Nephron progenitor cell (in vitro differentiated cells): ENCODE results near the gene ZNF143.
A peak's percentile ranks its signal among the peaks of the same experiment; 100 is the strongest.
"Not testable (repeated sequence)": the region's sequence is repeated elsewhere in the genome, so short reads cannot be mapped to it uniquely, and the experiment has no call there.

Experiments used
- DNase-seq: peaks from one replicate; pipeline ENCODE4 v3.0.0; 2021
- H3K27ac Mint-ChIP-seq: 2 replicates; pipeline ENCODE4 v1.8.0; 2021; ENCODE audit warnings: mild to moderate bottlenecking, moderate library complexity, mixed read lengths
- H3K27me3 Mint-ChIP-seq: 2 replicates; pipeline ENCODE4 v1.8.0; 2021; ENCODE audit warnings: mild to moderate bottlenecking, low read depth, mixed read lengths; ENCODE audit not compliant: poor library complexity
- H3K36me3 Mint-ChIP-seq: 2 replicates; pipeline ENCODE4 v1.8.0; 2021; ENCODE audit warnings: low read depth, mixed read lengths
- H3K4me1 Mint-ChIP-seq: 2 replicates; pipeline ENCODE4 v1.8.0; 2021; ENCODE audit warnings: mixed read lengths
- H3K4me3 Mint-ChIP-seq: 2 replicates; pipeline ENCODE4 v1.8.0; 2021; ENCODE audit warnings: mild to moderate bottlenecking, moderate library complexity, mixed read lengths
- H3K9me3 Mint-ChIP-seq: 2 replicates; pipeline ENCODE4 v1.8.0; 2021; ENCODE audit warnings: mild to moderate bottlenecking, moderate library complexity, mixed read lengths
- TF ChIP-seq, protein P1 (sequence below): fragments of 200-600 bp; sonication (generic); IDR thresholded peaks from 2 replicates; pipeline ENCODE4 v1.5.0; 2021; ENCODE audit warnings: antibody characterized with exemption

ZNF143 gene

GRCh38 chr11:9506489-9507276, 45.9 kb downstream of the ZNF143 start:
- peak; percentile 79 for DNase-seq

DNA sequence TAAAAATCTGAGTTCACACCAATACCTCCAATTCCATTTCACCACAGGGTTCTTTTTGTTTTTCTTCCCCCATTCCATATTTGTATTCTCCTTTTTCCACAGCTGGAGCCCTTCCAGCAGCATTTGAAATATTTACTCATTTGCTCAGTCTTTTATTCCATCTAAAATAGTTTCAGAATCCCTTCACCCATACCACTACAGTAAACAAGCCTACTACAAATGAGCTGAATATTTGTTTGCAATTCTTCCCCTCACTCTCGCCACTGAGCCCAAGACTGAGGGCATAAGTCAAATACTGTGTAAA, 46.4 kb downstream of the ZNF143 start:
- no peak overlapping the region for H3K4me3 Mint-ChIP-seq
- H3K27ac Mint-ChIP-seq: no peak overlapping the region
- H3K27me3 Mint-ChIP-seq: no peaks in the 10 kb centered on the region
- peaks cover 55% of the 10 kb centered on the region for H3K36me3 Mint-ChIP-seq
- no peaks in the 10 kb centered on the region for H3K4me1 Mint-ChIP-seq
- DNase-seq: no peak
- no peaks in the 10 kb centered on the region for H3K9me3 Mint-ChIP-seq
- TF ChIP-seq, protein P1, sequence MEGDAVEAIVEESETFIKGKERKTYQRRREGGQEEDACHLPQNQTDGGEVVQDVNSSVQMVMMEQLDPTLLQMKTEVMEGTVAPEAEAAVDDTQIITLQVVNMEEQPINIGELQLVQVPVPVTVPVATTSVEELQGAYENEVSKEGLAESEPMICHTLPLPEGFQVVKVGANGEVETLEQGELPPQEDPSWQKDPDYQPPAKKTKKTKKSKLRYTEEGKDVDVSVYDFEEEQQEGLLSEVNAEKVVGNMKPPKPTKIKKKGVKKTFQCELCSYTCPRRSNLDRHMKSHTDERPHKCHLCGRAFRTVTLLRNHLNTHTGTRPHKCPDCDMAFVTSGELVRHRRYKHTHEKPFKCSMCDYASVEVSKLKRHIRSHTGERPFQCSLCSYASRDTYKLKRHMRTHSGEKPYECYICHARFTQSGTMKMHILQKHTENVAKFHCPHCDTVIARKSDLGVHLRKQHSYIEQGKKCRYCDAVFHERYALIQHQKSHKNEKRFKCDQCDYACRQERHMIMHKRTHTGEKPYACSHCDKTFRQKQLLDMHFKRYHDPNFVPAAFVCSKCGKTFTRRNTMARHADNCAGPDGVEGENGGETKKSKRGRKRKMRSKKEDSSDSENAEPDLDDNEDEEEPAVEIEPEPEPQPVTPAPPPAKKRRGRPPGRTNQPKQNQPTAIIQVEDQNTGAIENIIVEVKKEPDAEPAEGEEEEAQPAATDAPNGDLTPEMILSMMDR: no peak

More at GRCh38 chr11:9506489-9507276, 45.9 kb downstream of the ZNF143 start:
- Mint-ChIP-seq H3K4me3 (no peak overlapping the region), H3K36me3 (peaks cover 53% of the 10 kb centered on the region), H3K9me3 (no peaks in the 10 kb centered on the region), H3K4me1 (no peaks in the 10 kb centered on the region), H3K27ac (no peak overlapping the region), H3K27me3 (no peaks in the 10 kb centered on the region)
- TF ChIP-seq, protein P1: peak; percentile 87

GRCh38 chr11:9509041-9509440, 48.2 kb downstream of the ZNF143 start:
- DNase-seq: no peak
- peaks cover 59% of the 10 kb centered on the region for H3K36me3 Mint-ChIP-seq
- H3K4me3 Mint-ChIP-seq: no peak overlapping the region
- no peaks in the 10 kb centered on the region for H3K9me3 Mint-ChIP-seq
- peak overlapping the region; percentile 4 for H3K27ac Mint-ChIP-seq
- H3K27me3 Mint-ChIP-seq: no peaks in the 10 kb centered on the region
- peaks cover 1% of the 10 kb centered on the region for H3K4me1 Mint-ChIP-seq
- TF ChIP-seq, protein P1: no peak

- H3K36me3 Mint-ChIP-seq: peaks cover 76% of the 10 kb centered on the region
- H3K4me3 Mint-ChIP-seq: no peak overlapping the region
- TF ChIP-seq, protein P1: no peak
- H3K27me3 Mint-ChIP-seq: no peaks in the 10 kb centered on the region
- H3K9me3 Mint-ChIP-seq: no peaks in the 10 kb centered on the region
- DNase-seq: no peak
- no peak overlapping the region for H3K27ac Mint-ChIP-seq
- H3K4me1 Mint-ChIP-seq: peaks cover 7% of the 10 kb centered on the region
Measured at GRCh38 chr11:9512370-9513019, 51.7 kb downstream of the ZNF143 start.

DNA sequence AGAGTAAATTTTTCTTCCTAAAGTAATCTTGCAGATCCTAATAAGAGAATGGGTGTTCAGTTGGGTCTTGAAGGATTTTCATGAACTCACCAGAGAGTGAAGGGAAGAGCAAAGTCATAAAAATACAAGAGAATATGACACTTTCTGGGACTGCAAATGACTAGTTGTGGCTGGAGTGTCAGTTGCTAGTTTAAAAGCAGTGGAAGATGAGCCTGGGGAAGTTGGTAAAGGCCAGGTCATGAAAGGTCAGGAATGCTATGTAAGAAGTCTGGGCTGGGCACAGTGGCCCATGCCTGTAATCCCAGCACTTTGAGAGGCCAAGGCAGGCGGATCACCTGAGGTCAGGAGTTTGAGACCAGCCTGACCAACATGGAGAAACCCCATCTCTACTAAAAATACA, 53.8 kb downstream of the ZNF143 start:
- H3K27me3 Mint-ChIP-seq, H3K4me1 Mint-ChIP-seq, H3K9me3 Mint-ChIP-seq, H3K4me3 Mint-ChIP-seq, DNase-seq: not testable (repeated sequence)
- peaks cover 81% of the 10 kb centered on the region for H3K36me3 Mint-ChIP-seq
- H3K27ac Mint-ChIP-seq: peak overlapping the region; percentile 33

- Mint-ChIP-seq H3K27me3 (no peaks in the 10 kb centered on the region), H3K4me1 (peaks cover 7% of the 10 kb centered on the region), H3K4me3 (no peak overlapping the region), H3K9me3 (no peaks in the 10 kb centered on the region), H3K27ac (no peak overlapping the region), H3K36me3 (peaks cover 77% of the 10 kb centered on the region)
- no peak for DNase-seq
- TF ChIP-seq, protein P1: no peak
Measured at GRCh38 chr11:9516113-9516512, 55.3 kb downstream of the ZNF143 start.
